Stomach (tissue), 9 donors: Measurements from ENCODE around the gene NBEAL2. TPM values are rescaled to one million over a fixed set of nuclear protein-coding genes. Genes with fewer than 3 reads are reported as not detected.

ENCODE experiments used
- DNase-seq, 2 donors: peaks; one replicate each; pipeline versions ENCODE4 v3.0.0 to v3.0.0-alpha.2; 2013 to 2019
- H3K27ac ChIP-seq, 5 donors: fragments of 200-600 bp in 4 of 5; sonication (generic) in 4 of 5; one replicate each; pipeline ENCODE4 v1.5.1; 2013 to 2019; ENCODE audit warnings: mild to moderate bottlenecking in 1 of 5, moderate library complexity in 1 of 5
- H3K27me3 ChIP-seq, 3 donors: fragments of 200-600 bp; sonication (generic); one replicate each; pipeline ENCODE4 v1.5.1; 2017 to 2019; ENCODE audit warnings: mixed run types in 1 of 3
- H3K36me3 ChIP-seq, 4 donors: fragments of 200-600 bp; sonication (generic); 1 replicate in 3 of 4; 2 replicates in 1 of 4; pipeline ENCODE4 v1.5.1; 2016 to 2019
- H3K4me1 ChIP-seq, 4 donors: fragments of 200-600 bp; sonication (generic); one replicate each; pipeline ENCODE4 v1.5.1; 2016 to 2019
- H3K4me3 ChIP-seq, 4 donors: fragments of 200-600 bp; sonication (generic) in 3 of 4; one replicate each; pipeline ENCODE4 v1.5.1; 2016 to 2019; ENCODE audit warnings: mild to moderate bottlenecking in 1 of 4
- H3K9me3 ChIP-seq, 4 donors: fragments of 200-600 bp; sonication (generic); one replicate each; pipeline ENCODE4 v1.5.1; 2016 to 2019
- EP300 ChIP-seq: sonication (generic); formaldehyde crosslinking; IDR thresholded peaks from one replicate; pipeline ENCODE4 v1.6.1; 2017; ENCODE audit warnings: antibody characterized with exemption
- POLR2A ChIP-seq, 4 donors: fragments of 450-650 bp; IDR thresholded peaks; one replicate each; pipeline ENCODE4 v1.6.1; 2016; ENCODE audit warnings: antibody characterized with exemption in 4 of 4, control low read depth in 2 of 4, mild to moderate bottlenecking in 1 of 4, moderate library complexity in 1 of 4
- POLR2AphosphoS5 ChIP-seq, 3 donors: sonication (generic); formaldehyde crosslinking; IDR thresholded peaks; one replicate each; pipeline ENCODE4 v1.6.1; 2016; ENCODE audit warnings: antibody characterized with exemption in 3 of 3
- WGBS, 5 donors: extraction: QIAGEN DNeasy Blood & Tissue Kit in 3 of 5; methylation state at CpG; one replicate each; pipeline versions ENCODE4 v1.1.5 to v1.1.7; 2013 to 2018; 5-methylcytosine and 5-hydroxymethylcytosine counted together
- intact Hi-C: fragments of 100-400 bp; cut with DNase I; formaldehyde crosslinking; loops from one replicate; pipeline ENCODE4 v1.15.1; 2023; ENCODE audit warnings: low total_unique reads
- polyA plus RNA-seq, 3 donors: library from polyadenylated mRNA; stranded (reverse); fragments of 200-250 nt; gene quantifications; one replicate each; pipeline ENCODE4 v1.2.3, GENCODE V29; 2013
- total RNA-seq, 5 donors: library from RNA; depleted of rRNA; stranded (reverse); fragments of >200 nt; gene quantifications; one replicate each; pipeline versions ENCODE4 v1.1.0 to v1.2.3, GENCODE V29; 2014 to 2016
- TF ChIP-seq, protein P1 (sequence below), 7 experiments: fragments of 450-650 bp in 4 of 7; fragments of 200-600 bp in 3 of 7; sonication (generic) in 3 of 7; IDR thresholded peaks; one replicate each; pipeline ENCODE4 v1.5.1; 2016 to 2019; ENCODE audit warnings: antibody characterized with exemption in 7 of 7, control low read depth in 2 of 7, mild to moderate bottlenecking in 1 of 7
- donor health status: healthy with polysubstance abuse.
- donor health status: Bipolar disorder and iron deficiency.
- donor health status: healthy.

NBEAL2 gene
- total and polyA plus RNA-seq, 8 donors, result 35.0 to 653 (median 214) TPM

DNA sequence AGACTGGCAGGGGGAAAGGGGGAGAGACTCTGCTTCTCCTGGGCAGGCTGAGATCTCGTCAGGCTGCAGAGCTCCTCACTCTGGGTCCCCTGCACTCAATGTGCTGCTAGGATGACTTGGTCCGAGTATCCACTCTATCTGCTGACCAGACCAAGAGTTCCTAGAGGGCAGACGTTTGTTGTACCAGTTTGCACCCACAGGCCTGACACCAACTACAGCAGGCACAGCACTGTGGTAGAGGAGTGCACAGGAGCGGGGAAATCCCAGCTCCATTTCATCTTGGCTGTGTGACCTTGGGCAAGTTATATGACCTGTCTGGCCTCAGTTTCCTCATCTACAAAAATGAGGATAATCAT lies 31.9 kb upstream of the NBEAL2 start:
- no peak for DNase-seq
- 33 to 57% (median 44%) methylated on average over 3 to 4 of the region's 4 CpGs for WGBS, 5 donors
- no peaks in the 10 kb centered on the region for H3K27me3 ChIP-seq
- H3K4me1 ChIP-seq, result peaks cover 80 to 97% (median 93%) of the 10 kb centered on the region in 4 donors
- H3K4me3 ChIP-seq, result peak overlapping the region in 2 of 4 donors; percentile 5 to 22
- peak overlapping the region; percentile 79 to 91 (median 88) for H3K27ac ChIP-seq
- TF ChIP-seq EP300 (no peak), POLR2A (IDR thresholded peaks at IDR 0.05) (no peak), POLR2AphosphoS5 (IDR thresholded peaks at IDR 0.05) (no peak)
- TF ChIP-seq, protein P1, sequence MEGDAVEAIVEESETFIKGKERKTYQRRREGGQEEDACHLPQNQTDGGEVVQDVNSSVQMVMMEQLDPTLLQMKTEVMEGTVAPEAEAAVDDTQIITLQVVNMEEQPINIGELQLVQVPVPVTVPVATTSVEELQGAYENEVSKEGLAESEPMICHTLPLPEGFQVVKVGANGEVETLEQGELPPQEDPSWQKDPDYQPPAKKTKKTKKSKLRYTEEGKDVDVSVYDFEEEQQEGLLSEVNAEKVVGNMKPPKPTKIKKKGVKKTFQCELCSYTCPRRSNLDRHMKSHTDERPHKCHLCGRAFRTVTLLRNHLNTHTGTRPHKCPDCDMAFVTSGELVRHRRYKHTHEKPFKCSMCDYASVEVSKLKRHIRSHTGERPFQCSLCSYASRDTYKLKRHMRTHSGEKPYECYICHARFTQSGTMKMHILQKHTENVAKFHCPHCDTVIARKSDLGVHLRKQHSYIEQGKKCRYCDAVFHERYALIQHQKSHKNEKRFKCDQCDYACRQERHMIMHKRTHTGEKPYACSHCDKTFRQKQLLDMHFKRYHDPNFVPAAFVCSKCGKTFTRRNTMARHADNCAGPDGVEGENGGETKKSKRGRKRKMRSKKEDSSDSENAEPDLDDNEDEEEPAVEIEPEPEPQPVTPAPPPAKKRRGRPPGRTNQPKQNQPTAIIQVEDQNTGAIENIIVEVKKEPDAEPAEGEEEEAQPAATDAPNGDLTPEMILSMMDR (IDR thresholded peaks at IDR 0.05), result no peak
- intact Hi-C loops, result no loop called here
- H3K36me3 ChIP-seq, result peaks cover 0 to 5% (median 0%) of the 10 kb centered on the region in 4 donors
- H3K9me3 ChIP-seq, result no peaks in the 10 kb centered on the region

DNA sequence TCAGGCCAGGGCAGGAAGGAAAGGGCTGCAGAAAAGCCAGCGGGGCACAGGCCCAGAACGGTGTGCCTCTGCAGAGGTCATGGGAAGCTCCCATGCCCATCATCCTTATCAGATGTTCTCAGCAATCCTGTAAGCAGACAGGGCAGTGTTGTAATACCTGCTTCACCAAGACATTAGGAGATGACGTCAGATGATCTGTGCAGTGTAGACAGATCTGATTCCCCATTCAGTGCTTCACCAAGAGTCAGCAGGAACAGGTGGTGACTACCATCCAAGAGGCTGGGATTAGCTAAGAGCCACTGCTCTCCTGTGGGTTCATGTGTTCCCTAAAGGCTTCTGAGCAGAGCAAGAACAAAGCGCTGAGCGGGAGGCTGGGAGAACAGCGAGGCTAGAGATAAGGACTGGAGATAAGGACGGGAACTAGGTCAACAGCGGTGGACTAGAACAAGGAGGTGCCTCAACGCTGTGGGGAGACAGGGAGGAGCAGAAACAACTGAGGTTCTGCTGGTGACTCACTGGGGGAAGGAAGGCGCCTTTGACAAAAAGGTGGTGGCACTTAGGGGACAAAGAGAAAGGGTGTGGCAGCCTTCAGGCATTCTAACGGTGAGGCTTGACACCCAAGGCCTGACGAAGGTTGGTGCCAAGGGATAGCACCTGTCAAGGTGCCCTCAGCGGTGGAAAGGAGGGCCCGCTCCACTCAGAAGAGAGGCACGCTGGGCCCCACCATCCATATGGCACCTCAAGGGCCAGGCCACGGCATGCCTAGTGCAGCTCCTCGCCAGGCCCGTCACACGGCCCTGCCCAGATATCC lies 31.3 kb upstream of the NBEAL2 start:
- DNase-seq, result peak; percentile 87 to 93
- Histone ChIP-seq H3K4me1 (peaks cover 82 to 97% (median 92%) of the 10 kb centered on the region in 4 donors), H3K4me3 (peak overlapping the region in 1 of 4 donors; percentile 5), H3K27me3 (no peaks in the 10 kb centered on the region), H3K9me3 (no peaks in the 10 kb centered on the region), H3K27ac (peak overlapping the region; percentile 84 to 91 (median 88)), H3K36me3 (peaks cover 0 to 5% (median 0%) of the 10 kb centered on the region in 4 donors)
- intact Hi-C loops, result no loop called here
- TF ChIP-seq POLR2A (IDR thresholded peaks at IDR 0.05) (peak in 1 of 4 donors; percentile 21), POLR2AphosphoS5 (IDR thresholded peaks at IDR 0.05) (peak in 2 of 3 donors; percentile 94 to 96), EP300 (no peak)
- TF ChIP-seq, protein P1 (IDR thresholded peaks at IDR 0.05), result no peak
- 20 to 38% (median 32%) methylated on average over 18 to 19 of the region's 19 CpGs for WGBS, 5 donors

DNA sequence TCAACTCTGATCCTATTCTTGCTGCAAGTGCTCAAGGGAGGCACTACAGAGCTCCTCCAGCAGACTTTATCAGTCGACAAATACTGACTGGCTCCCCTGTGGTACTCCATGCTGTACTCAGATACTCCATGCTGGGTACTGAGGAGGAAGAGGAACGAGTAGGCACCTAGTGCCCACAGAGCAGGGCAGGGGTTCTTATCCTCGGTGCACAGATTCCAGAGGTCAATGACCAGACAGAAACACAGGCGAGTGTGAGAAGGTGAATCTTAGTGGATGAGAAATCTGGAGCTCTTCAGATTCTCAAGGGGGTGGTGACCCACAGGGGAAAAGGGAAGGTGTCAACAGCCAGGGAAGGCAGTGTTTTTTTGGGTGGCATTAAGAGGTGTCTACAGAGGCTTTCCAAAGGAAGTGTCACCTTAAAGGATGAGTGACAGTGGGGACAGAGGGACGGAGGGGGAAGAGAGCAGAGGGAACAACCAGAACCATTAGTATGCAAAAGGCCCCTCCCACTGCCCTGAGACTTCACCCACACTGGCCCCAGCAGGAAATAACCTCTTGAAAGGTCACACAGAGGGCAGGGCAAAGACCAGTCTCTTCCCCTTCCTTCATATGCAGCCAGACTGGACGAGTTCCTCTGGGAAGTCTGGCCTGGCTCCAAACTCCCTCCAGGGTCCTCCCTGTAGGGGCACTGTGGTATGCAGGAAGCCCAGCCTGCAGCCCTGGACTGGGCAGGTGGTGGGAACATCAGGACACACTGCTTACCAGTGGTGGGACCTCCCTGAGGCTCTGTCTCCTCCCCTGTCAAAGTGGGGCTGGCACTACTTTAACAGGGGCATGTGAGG lies 30.4 kb upstream of the NBEAL2 start:
- WGBS, 5 donors, result 15 to 55% (median 29%) methylated on average over 5 to 6 of the region's 6 CpGs

DNA sequence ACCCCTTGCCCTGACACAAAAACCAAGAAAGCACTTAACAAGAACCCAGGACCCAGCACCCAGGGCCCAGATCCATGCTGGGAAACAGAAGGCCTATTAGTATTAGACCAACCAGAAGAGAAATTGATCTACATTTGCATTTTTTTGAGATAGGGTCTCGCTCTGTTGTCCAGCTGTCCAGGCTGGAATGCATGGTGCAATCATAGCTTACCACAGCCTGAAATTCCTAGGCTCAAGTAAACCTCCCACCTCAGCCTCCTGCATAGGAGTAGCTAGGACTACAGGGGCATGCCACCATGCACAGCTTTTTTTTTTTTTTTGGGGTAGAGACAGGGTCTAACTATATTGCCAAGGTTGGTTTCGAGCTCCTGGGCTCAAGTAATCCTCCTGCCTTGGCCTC lies 29.3 kb upstream of the NBEAL2 start:
- Histone ChIP-seq H3K4me3 (no peak overlapping the region), H3K4me1 (peaks cover 80 to 97% (median 92%) of the 10 kb centered on the region in 4 donors), H3K27me3 (no peaks in the 10 kb centered on the region), H3K36me3 (peaks cover 0 to 5% (median 0%) of the 10 kb centered on the region in 4 donors), H3K9me3 (no peaks in the 10 kb centered on the region), H3K27ac (peak overlapping the region; percentile 31 to 91 (median 88))
- no peak for DNase-seq
- TF ChIP-seq POLR2AphosphoS5 (IDR thresholded peaks at IDR 0.05) (no peak), EP300 (no peak), POLR2A (IDR thresholded peaks at IDR 0.05) (no peak)
- TF ChIP-seq, protein P1 (IDR thresholded peaks at IDR 0.05), result no peak
- 87 to 98% (median 98%) methylated on average over 2 of the region's 2 CpGs for WGBS, 5 donors
- intact Hi-C loops, result no loop called here

More for the DNA sequence above, 30.4 kb upstream of the NBEAL2 start:
- peak overlapping the region; percentile 84 to 91 (median 88) for H3K27ac ChIP-seq
- peaks cover 0 to 5% (median 0%) of the 10 kb centered on the region in 4 donors for H3K36me3 ChIP-seq
- no peaks in the 10 kb centered on the region for H3K27me3 ChIP-seq
- H3K4me3 ChIP-seq, result no peak overlapping the region
- H3K9me3 ChIP-seq, result no peaks in the 10 kb centered on the region
- peak; percentile 60 to 85 for DNase-seq
- peaks cover 80 to 97% (median 92%) of the 10 kb centered on the region in 4 donors for H3K4me1 ChIP-seq
- intact Hi-C loops, result no loop called here
- TF ChIP-seq POLR2AphosphoS5 (IDR thresholded peaks at IDR 0.05) (peak in 2 of 3 donors; percentile 39 to 61), EP300 (no peak)
- TF ChIP-seq, protein P1 (IDR thresholded peaks at IDR 0.05), result no peak
